SKM-1 treated with dmso at 0.1 percent for 144 hours (cell line): ENCODE data around the gene NBPF1.
"Not testable (repeated sequence)": the region's sequence is repeated elsewhere in the genome, so short reads cannot be mapped to it uniquely, and the experiment has no call there.

ENCODE experiments used
- DNase-seq: peaks from one replicate; lab custom pipeline; 2025; ENCODE audit not compliant: unreplicated experiment; lab: John Stamatoyannopoulos, UW

The NBPF1 gene

GRCh38 chr1:16607853-16608815, 5.2 kb downstream of the NBPF1 start:
- DNase-seq, result not testable (repeated sequence)

GRCh38 chr1:16607433-16607851, 5.9 kb downstream of the NBPF1 start:
- DNase-seq, result no peak

DNA sequence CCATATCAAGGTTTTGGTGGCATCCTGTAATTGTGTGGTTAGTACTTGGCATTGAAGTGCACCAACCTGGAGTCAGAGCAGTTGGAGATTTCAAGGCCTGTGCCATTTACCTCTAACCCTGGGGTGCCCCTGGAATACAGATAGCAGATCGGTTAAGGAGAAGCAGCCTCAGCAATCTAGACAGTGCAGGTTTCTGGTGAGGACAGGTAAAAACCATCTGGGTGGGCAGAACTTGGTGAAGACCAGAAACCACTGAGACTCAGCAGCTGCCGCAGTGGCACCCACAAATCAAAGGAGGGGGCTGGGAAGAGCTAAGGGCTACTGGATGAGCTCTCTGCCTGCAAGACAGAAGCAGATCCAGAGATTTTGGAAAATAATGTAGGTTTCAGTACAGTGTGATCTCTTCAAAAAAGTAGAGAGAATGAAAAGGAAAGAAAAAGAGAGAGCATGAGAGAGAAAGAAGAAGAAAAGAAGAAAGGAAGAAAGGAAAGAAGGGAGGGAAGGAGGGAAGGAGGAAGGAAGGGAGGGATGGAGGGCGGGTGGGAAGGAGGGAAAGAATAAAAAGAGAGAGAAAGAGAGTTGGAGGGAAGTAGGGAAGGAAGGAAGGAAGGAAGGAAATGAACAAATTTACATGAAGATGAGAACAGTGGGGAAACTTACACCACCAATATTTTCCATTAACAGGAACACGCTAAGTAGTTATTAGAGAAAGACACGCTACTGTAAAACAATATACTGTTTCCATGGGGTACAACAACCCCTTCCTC, 6.5 kb downstream of the NBPF1 start:
- not testable (repeated sequence) for DNase-seq

- no peak for DNase-seq
These were observed 7.5 kb downstream of the NBPF1 start for GRCh38 chr1:16605532-16606505.

- DNase-seq, result no peak
These were observed 8.2 kb downstream of the NBPF1 start for GRCh38 chr1:16605213-16605525.

- not testable (repeated sequence) for DNase-seq
These were observed 8.7 kb downstream of the NBPF1 start for GRCh38 chr1:16604514-16605212.

DNA sequence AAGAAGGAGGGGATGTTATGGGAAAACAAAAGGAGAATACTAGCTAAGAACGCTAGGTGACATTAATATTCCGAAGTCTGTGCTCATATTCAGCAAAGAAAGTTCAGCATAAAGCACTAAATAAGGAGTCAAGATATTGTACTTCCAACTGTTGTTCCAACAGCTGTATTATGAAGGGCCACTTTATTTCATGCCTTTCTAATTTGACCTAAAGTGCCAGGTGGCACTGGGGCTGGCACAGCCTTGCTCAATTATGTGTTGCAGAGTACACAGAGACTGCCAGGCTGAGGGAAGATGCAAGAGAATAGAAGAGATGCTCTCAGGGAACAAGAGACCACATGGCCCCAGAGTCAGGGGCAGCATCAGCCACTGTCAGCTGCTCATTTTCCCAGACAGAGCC, 9.7 kb downstream of the NBPF1 start:
- DNase-seq, result not testable (repeated sequence)

- DNase-seq, result not testable (repeated sequence)
These were observed 10.9 kb downstream of the NBPF1 start for GRCh38 chr1:16602336-16603011.

GRCh38 chr1:16600855-16601786, 12.2 kb downstream of the NBPF1 start:
- not testable (repeated sequence) for DNase-seq

- not testable (repeated sequence) for DNase-seq
These were observed 14.0 kb downstream of the NBPF1 start for GRCh38 chr1:16599326-16599725.

DNA sequence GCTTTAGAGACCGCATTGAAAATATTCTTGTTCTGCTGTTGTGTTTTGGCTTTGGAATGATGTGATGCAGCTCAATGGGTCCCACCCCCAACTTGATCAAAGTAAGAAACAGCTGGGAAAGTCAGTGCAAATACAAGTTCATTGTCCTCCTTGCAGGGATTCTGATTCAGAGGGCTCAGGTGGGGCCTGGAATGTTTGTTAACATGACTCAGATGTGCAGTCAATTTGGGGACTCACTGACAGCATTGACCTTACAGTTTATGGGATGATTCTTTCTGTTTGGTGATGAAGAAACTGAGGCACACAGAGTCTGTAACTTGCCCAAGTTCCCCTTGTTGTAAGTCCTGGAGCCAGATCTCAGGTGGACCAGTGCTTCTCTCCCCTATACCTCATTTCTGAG, 18.1 kb downstream of the NBPF1 start:
- not testable (repeated sequence) for DNase-seq

- DNase-seq, result not testable (repeated sequence)
These were observed 21.5 kb downstream of the NBPF1 start for GRCh38 chr1:16591845-16592244.

DNA sequence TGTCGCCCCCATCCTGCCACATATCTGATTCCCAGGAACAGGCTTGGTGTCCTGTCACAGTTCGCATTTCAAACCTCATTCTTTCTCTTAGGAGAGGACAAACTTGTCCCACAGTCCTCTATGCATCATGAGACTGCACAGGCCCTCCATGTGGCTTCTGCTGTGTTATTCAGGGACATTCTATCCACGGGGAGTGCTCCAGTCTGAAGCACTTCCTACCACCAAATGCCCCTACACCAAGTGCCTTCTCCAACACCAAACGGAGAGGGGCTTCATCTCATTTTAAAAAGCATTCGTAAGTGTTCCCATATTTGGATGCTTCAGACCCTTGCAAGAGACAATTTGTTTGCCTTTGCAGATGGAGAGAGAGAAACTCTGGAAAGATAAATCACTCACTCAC, 25.3 kb downstream of the NBPF1 start:
- not testable (repeated sequence) for DNase-seq

GRCh38 chr1:16587639-16588038, 25.7 kb downstream of the NBPF1 start:
- not testable (repeated sequence) for DNase-seq

GRCh38 chr1:16565324-16565723, 48.0 kb downstream of the NBPF1 start:
- not testable (repeated sequence) for DNase-seq

DNA sequence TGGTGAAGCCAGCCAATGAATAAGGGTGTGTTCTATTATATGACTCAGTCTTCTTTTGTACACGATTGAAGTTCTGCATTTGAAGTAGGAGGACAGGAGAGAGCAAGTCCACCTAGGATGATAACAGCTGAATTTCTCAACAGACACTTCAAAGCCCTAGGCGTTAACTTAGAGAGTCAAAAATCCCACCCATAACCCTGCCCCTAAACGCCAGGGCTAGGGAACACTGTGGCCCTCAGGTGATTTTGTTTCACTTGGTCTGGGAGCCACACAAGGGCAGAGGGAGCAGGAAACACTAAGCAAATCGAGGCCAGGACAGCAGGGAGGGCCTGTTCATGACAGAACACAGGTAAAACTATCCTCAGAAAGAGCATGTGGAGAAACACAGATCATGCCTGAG, 52.3 kb downstream of the NBPF1 start:
- not testable (repeated sequence) for DNase-seq

GRCh38 chr1:16560498-16560897, 52.9 kb downstream of the NBPF1 start:
- DNase-seq, result not testable (repeated sequence)

DNA sequence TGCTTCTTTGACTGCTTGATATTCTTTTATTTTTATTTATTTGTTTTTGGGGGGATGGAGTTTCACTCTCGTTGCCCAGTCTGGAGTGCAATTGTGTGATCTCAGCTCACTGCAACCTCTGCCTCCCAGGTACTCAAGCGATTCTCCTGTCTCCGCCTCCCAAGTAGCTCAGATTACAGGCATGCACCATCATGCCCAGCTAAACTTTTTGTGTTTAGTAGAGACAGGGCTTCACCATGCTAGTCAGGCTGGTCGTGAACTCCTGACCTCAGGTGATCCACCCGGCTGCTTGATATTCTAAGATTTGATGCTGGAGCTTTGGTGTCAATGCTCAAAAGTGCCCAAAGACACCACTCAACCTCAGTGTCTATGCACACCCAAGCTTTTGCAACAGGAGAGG, 53.7 kb downstream of the NBPF1 start:
- not testable (repeated sequence) for DNase-seq
